H1 (cell line): ENCODE measurements around the gene TFF2. TPM values are rescaled to one million over a fixed set of nuclear protein-coding genes. Genes with fewer than 3 reads are reported as not detected.

Source experiments
- EZH2 ChIP-seq: fragments of 200-600 bp; sonication (generic); IDR thresholded peaks from 2 replicates; pipeline ENCODE4 v1.7.1; 2012; ENCODE audit warnings: low read depth, mild to moderate bottlenecking, moderate library complexity, low read length, inconsistent platforms; ENCODE audit not compliant: severe bottlenecking
- HDAC6 ChIP-seq: IDR thresholded peaks from one replicate; pipeline ENCODE4 v1.7.1; 2012; ENCODE audit warnings: low read depth, mild to moderate bottlenecking, inconsistent platforms, low read length, moderate library complexity
- JUN ChIP-seq: IDR thresholded peaks from 2 replicates; pipeline ENCODE4 v1.6.1; 2011; ENCODE audit warnings: low read depth, mild to moderate bottlenecking, improper control_type of control experiment, low read length
- KDM1A ChIP-seq: fragments of 200-600, 300-600 bp; sonication (generic); IDR thresholded peaks from 2 replicates; pipeline ENCODE4 v1.7.1; 2016; ENCODE audit warnings: mild to moderate bottlenecking, low read length, borderline replicate concordance
- KDM5A ChIP-seq: fragments of 200-600 bp; IDR thresholded peaks from 2 replicates; pipeline ENCODE4 v1.7.1; 2012; ENCODE audit warnings: mild to moderate bottlenecking, low read length, inconsistent platforms, mixed read lengths
- POLR2A ChIP-seq, 2 experiments: IDR thresholded peaks; 1 replicate in 1 of 2; 2 replicates in 1 of 2; pipeline ENCODE4 v1.6.1; 2011; ENCODE audit warnings: low read depth in 2 of 2, low read length in 2 of 2, mild to moderate bottlenecking in 2 of 2; ENCODE audit errors: control extremely low read depth in 1 of 2
- POLR2AphosphoS5 ChIP-seq: IDR thresholded peaks from 2 replicates; pipeline ENCODE4 v1.6.1; 2011; ENCODE audit warnings: low read depth, low read length
- POU5F1 ChIP-seq: IDR thresholded peaks from 2 replicates; pipeline ENCODE4 v1.6.1; 2011; ENCODE audit warnings: low read depth, mild to moderate bottlenecking, low read length, moderate library complexity
- SAP30 ChIP-seq: fragments of 300-600 bp; sonication (generic); IDR thresholded peaks from 2 replicates; pipeline ENCODE4 v1.7.1; 2012; ENCODE audit warnings: low read length, moderate library complexity, mild to moderate bottlenecking, inconsistent platforms; ENCODE audit not compliant: insufficient read depth, insufficient replicate concordance
- SIRT6 ChIP-seq: IDR thresholded peaks from one replicate; pipeline ENCODE4 v1.7.1; 2012; ENCODE audit warnings: low read length, inconsistent platforms
- SUZ12 ChIP-seq: fragments of 200-600 bp; sonication (generic); IDR thresholded peaks from 2 replicates; pipeline ENCODE4 v1.6.1; 2012; ENCODE audit warnings: mild to moderate bottlenecking, inconsistent platforms, low read length, moderate library complexity, mixed read lengths
- TCF12 ChIP-seq: IDR thresholded peaks from 2 replicates; pipeline ENCODE4 v1.6.1; 2011; ENCODE audit warnings: low read depth, mild to moderate bottlenecking, low read length
- polyA plus RNA-seq, 7 experiments: library from polyadenylated mRNA; depleted of rRNA in 3 of 7; stranded (reverse) in 5 of 7; unstranded in 2 of 7; fragments of >200 nt in 5 of 7; fragments of 200-250 nt in 2 of 7; gene quantifications; 1 replicate in 5 of 7; 2 replicates in 1 of 7; 4 replicates in 1 of 7; pipeline versions ENCODE4 v1.2.1 to v1.2.3, GENCODE V29; 2011 to 2013; ENCODE audit warnings: missing spikeins in 2 of 7, mixed read lengths in 2 of 7
- total RNA-seq: library from RNA; stranded (reverse); fragmentation: NEBNext Ultra II Directional; extraction: Animal tissue kit (Norgen Biotek cat#: 25700); gene quantifications from 2 replicates; pipeline ENCODE4 v1.2.1, GENCODE V29; 2021
- TF ChIP-seq, protein P1 (sequence below): fragments of 300-600 bp; sonication (generic); IDR thresholded peaks from 2 replicates; pipeline ENCODE4 v1.7.1; 2012; ENCODE audit warnings: low read length, moderate library complexity, mild to moderate bottlenecking, inconsistent platforms; ENCODE audit not compliant: insufficient replicate concordance

Gene TFF2
- total and polyA plus RNA-seq, 2 of the 8 experiments (the other 6 are each of a cell fraction or from before 2014, with no cell fraction given), result not detected

GRCh38 chr21:42311160-42311559, 39.6 kb downstream of the TFF2 start (continued):
- TF ChIP-seq, protein P1, sequence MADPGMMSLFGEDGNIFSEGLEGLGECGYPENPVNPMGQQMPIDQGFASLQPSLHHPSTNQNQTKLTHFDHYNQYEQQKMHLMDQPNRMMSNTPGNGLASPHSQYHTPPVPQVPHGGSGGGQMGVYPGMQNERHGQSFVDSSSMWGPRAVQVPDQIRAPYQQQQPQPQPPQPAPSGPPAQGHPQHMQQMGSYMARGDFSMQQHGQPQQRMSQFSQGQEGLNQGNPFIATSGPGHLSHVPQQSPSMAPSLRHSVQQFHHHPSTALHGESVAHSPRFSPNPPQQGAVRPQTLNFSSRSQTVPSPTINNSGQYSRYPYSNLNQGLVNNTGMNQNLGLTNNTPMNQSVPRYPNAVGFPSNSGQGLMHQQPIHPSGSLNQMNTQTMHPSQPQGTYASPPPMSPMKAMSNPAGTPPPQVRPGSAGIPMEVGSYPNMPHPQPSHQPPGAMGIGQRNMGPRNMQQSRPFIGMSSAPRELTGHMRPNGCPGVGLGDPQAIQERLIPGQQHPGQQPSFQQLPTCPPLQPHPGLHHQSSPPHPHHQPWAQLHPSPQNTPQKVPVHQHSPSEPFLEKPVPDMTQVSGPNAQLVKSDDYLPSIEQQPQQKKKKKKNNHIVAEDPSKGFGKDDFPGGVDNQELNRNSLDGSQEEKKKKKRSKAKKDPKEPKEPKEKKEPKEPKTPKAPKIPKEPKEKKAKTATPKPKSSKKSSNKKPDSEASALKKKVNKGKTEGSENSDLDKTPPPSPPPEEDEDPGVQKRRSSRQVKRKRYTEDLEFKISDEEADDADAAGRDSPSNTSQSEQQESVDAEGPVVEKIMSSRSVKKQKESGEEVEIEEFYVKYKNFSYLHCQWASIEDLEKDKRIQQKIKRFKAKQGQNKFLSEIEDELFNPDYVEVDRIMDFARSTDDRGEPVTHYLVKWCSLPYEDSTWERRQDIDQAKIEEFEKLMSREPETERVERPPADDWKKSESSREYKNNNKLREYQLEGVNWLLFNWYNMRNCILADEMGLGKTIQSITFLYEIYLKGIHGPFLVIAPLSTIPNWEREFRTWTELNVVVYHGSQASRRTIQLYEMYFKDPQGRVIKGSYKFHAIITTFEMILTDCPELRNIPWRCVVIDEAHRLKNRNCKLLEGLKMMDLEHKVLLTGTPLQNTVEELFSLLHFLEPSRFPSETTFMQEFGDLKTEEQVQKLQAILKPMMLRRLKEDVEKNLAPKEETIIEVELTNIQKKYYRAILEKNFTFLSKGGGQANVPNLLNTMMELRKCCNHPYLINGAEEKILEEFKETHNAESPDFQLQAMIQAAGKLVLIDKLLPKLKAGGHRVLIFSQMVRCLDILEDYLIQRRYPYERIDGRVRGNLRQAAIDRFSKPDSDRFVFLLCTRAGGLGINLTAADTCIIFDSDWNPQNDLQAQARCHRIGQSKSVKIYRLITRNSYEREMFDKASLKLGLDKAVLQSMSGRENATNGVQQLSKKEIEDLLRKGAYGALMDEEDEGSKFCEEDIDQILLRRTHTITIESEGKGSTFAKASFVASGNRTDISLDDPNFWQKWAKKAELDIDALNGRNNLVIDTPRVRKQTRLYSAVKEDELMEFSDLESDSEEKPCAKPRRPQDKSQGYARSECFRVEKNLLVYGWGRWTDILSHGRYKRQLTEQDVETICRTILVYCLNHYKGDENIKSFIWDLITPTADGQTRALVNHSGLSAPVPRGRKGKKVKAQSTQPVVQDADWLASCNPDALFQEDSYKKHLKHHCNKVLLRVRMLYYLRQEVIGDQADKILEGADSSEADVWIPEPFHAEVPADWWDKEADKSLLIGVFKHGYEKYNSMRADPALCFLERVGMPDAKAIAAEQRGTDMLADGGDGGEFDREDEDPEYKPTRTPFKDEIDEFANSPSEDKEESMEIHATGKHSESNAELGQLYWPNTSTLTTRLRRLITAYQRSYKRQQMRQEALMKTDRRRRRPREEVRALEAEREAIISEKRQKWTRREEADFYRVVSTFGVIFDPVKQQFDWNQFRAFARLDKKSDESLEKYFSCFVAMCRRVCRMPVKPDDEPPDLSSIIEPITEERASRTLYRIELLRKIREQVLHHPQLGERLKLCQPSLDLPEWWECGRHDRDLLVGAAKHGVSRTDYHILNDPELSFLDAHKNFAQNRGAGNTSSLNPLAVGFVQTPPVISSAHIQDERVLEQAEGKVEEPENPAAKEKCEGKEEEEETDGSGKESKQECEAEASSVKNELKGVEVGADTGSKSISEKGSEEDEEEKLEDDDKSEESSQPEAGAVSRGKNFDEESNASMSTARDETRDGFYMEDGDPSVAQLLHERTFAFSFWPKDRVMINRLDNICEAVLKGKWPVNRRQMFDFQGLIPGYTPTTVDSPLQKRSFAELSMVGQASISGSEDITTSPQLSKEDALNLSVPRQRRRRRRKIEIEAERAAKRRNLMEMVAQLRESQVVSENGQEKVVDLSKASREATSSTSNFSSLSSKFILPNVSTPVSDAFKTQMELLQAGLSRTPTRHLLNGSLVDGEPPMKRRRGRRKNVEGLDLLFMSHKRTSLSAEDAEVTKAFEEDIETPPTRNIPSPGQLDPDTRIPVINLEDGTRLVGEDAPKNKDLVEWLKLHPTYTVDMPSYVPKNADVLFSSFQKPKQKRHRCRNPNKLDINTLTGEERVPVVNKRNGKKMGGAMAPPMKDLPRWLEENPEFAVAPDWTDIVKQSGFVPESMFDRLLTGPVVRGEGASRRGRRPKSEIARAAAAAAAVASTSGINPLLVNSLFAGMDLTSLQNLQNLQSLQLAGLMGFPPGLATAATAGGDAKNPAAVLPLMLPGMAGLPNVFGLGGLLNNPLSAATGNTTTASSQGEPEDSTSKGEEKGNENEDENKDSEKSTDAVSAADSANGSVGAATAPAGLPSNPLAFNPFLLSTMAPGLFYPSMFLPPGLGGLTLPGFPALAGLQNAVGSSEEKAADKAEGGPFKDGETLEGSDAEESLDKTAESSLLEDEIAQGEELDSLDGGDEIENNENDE, result no peak
- TF ChIP-seq POLR2AphosphoS5 (no peak), HDAC6 (no peak), SAP30 (no peak), KDM5A (no peak), TCF12 (no peak), KDM1A (no peak), POU5F1 (no peak), EZH2 (no peak), SIRT6 (no peak), SUZ12 (no peak), POLR2A (IDR thresholded peaks at IDR 0.05; ENCODE audit: control extremely low read depth in 1 of 2, low read depth in 2 of 2, low read length in 2 of 2) (no peak), JUN (no peak)
